ENCODE measurements around the gene METTL25B. TPM values are rescaled to one million over a fixed set of nuclear protein-coding genes. Genes with fewer than 3 reads are reported as not detected.

The METTL25B gene
- total and polyA plus RNA-seq, 10 of the 15 experiments (the other 5 are each of a cell fraction or from before 2014, with no cell fraction given), result 5.9 to 25.2 (median 13.5) TPM

- TF ChIP-seq E2F8 (IDR thresholded peaks at IDR 0.05; ENCODE audit: low read depth, partially characterized antibody) (no peak), EGR1 (IDR thresholded peaks at IDR 0.05; ENCODE audit: borderline replicate concordance in 1 of 2, low read depth in 2 of 2, low read length in 2 of 2) (no peak), BCL3 (IDR thresholded peaks at IDR 0.05; ENCODE audit: borderline replicate concordance, insufficient read depth, low read depth, low read length, poor library complexity, severe bottlenecking) (no peak), ZBED1 (IDR thresholded peaks at IDR 0.05; ENCODE audit: borderline replicate concordance) (no peak), CHD4 (IDR thresholded peaks at IDR 0.05) (no peak), HCFC1 (IDR thresholded peaks at IDR 0.05; ENCODE audit: low read length) (no peak), ATF2 (IDR thresholded peaks at IDR 0.05; ENCODE audit: low read length) (no peak), NFIC (IDR thresholded peaks at IDR 0.05; ENCODE audit: low read depth, low read length) (no peak)
- TF ChIP-seq, protein P1, sequence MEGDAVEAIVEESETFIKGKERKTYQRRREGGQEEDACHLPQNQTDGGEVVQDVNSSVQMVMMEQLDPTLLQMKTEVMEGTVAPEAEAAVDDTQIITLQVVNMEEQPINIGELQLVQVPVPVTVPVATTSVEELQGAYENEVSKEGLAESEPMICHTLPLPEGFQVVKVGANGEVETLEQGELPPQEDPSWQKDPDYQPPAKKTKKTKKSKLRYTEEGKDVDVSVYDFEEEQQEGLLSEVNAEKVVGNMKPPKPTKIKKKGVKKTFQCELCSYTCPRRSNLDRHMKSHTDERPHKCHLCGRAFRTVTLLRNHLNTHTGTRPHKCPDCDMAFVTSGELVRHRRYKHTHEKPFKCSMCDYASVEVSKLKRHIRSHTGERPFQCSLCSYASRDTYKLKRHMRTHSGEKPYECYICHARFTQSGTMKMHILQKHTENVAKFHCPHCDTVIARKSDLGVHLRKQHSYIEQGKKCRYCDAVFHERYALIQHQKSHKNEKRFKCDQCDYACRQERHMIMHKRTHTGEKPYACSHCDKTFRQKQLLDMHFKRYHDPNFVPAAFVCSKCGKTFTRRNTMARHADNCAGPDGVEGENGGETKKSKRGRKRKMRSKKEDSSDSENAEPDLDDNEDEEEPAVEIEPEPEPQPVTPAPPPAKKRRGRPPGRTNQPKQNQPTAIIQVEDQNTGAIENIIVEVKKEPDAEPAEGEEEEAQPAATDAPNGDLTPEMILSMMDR (IDR thresholded peaks at IDR 0.05 in 2 of 3, conservative IDR thresholded peaks at IDR 0.05 in 1 of 3; ENCODE audit: control insufficient read depth in 2 of 3, extremely low read depth in 1 of 3, insufficient read depth in 1 of 3, low read depth in 3 of 3, low read length in 3 of 3), result no peak
- TF ChIP-seq, protein P2, sequence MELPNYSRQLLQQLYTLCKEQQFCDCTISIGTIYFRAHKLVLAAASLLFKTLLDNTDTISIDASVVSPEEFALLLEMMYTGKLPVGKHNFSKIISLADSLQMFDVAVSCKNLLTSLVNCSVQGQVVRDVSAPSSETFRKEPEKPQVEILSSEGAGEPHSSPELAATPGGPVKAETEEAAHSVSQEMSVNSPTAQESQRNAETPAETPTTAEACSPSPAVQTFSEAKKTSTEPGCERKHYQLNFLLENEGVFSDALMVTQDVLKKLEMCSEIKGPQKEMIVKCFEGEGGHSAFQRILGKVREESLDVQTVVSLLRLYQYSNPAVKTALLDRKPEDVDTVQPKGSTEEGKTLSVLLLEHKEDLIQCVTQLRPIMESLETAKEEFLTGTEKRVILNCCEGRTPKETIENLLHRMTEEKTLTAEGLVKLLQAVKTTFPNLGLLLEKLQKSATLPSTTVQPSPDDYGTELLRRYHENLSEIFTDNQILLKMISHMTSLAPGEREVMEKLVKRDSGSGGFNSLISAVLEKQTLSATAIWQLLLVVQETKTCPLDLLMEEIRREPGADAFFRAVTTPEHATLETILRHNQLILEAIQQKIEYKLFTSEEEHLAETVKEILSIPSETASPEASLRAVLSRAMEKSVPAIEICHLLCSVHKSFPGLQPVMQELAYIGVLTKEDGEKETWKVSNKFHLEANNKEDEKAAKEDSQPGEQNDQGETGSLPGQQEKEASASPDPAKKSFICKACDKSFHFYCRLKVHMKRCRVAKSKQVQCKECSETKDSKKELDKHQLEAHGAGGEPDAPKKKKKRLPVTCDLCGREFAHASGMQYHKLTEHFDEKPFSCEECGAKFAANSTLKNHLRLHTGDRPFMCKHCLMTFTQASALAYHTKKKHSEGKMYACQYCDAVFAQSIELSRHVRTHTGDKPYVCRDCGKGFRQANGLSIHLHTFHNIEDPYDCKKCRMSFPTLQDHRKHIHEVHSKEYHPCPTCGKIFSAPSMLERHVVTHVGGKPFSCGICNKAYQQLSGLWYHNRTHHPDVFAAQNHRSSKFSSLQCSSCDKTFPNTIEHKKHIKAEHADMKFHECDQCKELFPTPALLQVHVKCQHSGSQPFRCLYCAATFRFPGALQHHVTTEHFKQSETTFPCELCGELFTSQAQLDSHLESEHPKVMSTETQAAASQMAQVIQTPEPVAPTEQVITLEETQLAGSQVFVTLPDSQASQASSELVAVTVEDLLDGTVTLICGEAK (IDR thresholded peaks at IDR 0.05; ENCODE audit: borderline replicate concordance), result no peak
- TF ChIP-seq, protein P3, sequence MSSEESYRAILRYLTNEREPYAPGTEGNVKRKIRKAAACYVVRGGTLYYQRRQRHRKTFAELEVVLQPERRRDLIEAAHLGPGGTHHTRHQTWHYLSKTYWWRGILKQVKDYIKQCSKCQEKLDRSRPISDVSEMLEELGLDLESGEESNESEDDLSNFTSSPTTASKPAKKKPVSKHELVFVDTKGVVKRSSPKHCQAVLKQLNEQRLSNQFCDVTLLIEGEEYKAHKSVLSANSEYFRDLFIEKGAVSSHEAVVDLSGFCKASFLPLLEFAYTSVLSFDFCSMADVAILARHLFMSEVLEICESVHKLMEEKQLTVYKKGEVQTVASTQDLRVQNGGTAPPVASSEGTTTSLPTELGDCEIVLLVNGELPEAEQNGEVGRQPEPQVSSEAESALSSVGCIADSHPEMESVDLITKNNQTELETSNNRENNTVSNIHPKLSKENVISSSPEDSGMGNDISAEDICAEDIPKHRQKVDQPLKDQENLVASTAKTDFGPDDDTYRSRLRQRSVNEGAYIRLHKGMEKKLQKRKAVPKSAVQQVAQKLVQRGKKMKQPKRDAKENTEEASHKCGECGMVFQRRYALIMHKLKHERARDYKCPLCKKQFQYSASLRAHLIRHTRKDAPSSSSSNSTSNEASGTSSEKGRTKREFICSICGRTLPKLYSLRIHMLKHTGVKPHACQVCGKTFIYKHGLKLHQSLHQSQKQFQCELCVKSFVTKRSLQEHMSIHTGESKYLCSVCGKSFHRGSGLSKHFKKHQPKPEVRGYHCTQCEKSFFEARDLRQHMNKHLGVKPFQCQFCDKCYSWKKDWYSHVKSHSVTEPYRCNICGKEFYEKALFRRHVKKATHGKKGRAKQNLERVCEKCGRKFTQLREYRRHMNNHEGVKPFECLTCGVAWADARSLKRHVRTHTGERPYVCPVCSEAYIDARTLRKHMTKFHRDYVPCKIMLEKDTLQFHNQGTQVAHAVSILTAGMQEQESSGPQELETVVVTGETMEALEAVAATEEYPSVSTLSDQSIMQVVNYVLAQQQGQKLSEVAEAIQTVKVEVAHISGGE (CRISPR knock-in tag; IDR thresholded peaks at IDR 0.05), result no peak
These were observed 13.4 kb upstream of the METTL25B start (continued) for GRCh38 chr1:156714830-156715229.

Data from GM12878 (cell line).